ENCODE data around the gene C19orf38.
A peak's percentile ranks its signal among the peaks of the same experiment; 100 is the strongest.
"Not testable (repeated sequence)": the region's sequence is repeated elsewhere in the genome, so short reads cannot be mapped to it uniquely, and the experiment has no call there.

Gene C19orf38

DNA sequence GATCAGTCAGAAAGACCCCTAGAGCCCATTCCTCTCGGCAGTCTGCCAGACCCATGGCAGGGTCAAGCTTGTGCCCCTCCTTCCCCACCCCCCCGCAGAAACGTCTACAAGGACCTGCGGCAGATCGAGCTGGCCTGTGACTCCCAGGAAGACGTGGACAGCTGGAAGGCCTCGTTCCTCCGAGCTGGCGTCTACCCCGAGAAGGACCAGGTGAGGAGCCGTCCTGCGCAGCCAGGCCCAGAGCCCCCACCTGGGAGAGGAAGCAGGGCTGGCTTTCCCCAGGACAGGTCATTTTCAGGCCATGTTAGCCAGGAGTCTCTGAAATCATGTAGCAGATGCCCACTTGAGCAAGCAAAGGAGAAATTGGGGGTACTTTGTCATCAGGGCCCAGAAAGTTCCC lies 24.5 kb upstream of the C19orf38 start:
- DNase-seq, result no peak

- DNase-seq, result no peak
Observed at GRCh38 chr19:10826231-10826630, 22.0 kb upstream of the C19orf38 start.

DNA sequence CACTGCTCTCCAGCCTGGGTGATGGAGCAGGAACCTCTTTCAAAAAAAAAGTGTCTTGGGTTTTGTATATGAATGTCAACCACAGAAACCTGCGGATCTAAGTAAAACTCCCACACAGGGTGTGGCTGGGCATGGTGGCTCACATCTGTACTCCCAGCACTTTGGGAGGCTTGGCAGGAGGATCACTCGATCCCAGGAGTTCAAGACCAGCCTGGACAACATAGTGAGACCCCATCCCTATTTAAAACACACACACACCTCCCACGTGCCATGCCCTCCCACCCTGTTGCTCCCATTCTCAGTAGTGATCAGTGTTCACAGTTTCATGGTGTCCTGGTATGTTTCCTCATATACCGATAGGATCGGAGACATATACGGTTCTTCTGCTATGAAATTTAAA lies 21.4 kb upstream of the C19orf38 start:
- DNase-seq, result no peak

- no peak for DNase-seq
Observed at GRCh38 chr19:10828981-10829821, 19.0 kb upstream of the C19orf38 start.

DNA sequence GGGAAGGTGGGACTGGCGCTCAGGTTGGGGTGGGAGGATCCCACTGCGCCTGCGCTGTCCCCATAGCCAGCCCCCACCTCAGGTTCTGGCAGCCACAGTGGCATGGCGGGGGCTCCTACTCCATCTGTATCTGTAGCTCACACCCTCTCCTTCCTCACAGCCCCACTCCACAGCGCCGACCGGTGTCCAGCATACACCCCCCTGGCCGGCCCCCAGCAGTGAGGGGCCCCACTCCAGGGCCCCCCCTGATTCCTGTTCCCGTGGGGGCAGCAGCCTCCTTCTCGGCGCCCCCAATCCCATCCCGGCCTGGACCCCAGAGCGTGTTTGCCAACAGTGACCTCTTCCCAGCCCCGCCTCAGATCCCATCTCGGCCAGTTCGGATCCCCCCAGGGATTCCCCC lies 18.2 kb upstream of the C19orf38 start:
- no peak for DNase-seq

- DNase-seq, result no peak
Observed at GRCh38 chr19:10830370-10830769, 17.8 kb upstream of the C19orf38 start.

DNA sequence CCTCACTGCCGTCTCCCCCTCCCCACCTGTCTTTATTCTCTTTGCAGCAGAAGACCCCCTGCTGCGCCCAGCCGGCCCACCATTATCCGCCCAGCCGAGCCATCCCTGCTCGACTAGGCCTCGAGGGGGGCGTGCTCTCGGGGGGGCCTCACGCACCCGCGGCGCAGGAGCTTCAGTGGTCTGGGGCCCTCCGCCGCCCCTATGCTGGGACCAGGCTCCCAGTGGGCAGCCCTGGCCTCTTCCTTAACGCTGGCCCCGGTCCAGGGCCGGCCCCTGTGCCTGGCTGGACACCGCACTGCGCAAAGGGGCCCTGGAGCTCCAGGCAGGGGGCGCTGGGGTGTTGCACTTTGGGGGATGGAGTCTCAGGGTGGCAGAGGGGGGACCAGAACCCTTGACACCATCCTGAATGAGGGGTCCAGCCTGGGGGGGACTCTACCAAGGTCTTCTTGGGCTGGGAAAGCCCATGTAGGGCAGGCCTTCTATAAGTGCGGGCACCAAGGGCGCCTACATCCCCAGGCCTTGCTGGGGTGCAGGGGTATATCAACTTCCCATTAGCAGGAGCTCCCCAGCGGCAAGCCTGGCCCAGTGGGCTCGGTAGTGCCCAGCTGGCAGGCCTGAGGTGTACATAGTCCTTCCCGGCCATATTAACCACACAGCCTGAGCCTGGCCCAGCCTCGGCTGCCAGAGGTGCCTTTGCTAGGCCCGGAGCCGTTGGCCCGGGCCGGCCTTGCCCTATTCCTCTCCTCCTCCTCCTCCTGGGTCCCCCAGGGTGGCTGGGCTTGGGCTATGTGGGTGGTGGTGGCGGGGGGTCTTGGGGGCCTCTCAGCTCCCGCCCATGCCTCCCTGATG lies 17.1 kb upstream of the C19orf38 start:
- DNase-seq, result no peak

GRCh38 chr19:10831987-10832938 lies 16.0 kb upstream of the C19orf38 start:
- DNase-seq, result no peak

- DNase-seq, result no peak
Observed at GRCh38 chr19:10832939-10833296, 15.3 kb upstream of the C19orf38 start.

DNA sequence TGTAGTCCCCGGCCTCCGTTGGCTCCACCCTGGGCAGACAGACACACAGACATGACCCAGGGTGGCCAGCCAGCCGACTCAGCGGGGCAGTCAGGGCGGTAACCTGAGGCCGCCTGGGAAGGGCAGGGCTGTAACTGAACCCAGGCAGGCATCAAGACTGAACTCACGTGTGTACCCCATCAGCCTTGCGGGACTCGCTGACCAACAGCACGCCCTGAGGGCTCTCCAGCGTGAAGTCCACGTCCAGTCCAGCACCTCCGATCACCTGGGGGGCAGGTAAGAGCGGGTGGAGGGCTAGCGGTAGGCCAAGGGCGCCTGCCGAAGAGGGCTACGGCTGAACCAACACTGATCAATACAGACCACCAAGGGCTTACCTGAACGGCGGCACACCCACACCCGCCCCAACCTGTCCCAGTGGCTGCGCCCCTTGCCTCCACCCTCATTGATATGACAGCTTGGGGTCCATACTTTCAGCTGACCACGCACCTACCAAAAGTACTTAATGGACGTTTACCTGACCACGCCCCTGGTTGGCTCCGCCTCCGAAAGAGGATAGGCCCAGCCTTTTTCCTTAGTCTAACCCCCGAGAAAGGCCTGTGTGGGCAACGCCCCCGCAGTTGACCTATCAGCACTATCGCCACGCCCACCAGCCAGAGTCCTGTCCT lies 13.0 kb upstream of the C19orf38 start:
- DNase-seq, result no peak

- DNase-seq, result peak; percentile 93
Observed at GRCh38 chr19:10835754-10836478, 12.3 kb upstream of the C19orf38 start, which contains the start of gene TMED1. TMED1 (minus strand) TSS chr19:10836212; CDS start chr19:10836191, 21 bp downstream.

GRCh38 chr19:10836479-10837330 lies 11.5 kb upstream of the C19orf38 start:
- no peak for DNase-seq

- DNase-seq, result not testable (repeated sequence)
Observed at GRCh38 chr19:10837649-10838048, 10.6 kb upstream of the C19orf38 start.

DNA sequence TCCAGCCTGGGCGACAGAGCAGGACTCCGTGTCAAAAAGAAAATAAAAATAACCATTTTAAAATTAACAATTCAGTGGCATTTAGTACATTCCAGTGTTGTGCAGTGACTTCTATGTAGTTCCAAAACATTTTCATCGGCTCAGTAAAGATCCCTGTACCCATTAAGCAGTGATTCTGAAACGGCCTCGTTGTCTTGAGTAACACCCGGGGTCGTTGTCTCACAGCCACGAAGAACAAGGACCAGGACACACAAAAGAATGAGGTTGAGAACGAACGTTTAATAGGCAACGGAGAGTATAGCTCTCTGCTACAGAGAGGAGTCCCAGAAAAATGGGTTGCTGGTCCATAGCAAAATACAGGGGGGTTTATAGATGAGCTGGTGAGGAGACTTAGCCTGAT lies 9.8 kb upstream of the C19orf38 start:
- DNase-seq, result no peak

DNA sequence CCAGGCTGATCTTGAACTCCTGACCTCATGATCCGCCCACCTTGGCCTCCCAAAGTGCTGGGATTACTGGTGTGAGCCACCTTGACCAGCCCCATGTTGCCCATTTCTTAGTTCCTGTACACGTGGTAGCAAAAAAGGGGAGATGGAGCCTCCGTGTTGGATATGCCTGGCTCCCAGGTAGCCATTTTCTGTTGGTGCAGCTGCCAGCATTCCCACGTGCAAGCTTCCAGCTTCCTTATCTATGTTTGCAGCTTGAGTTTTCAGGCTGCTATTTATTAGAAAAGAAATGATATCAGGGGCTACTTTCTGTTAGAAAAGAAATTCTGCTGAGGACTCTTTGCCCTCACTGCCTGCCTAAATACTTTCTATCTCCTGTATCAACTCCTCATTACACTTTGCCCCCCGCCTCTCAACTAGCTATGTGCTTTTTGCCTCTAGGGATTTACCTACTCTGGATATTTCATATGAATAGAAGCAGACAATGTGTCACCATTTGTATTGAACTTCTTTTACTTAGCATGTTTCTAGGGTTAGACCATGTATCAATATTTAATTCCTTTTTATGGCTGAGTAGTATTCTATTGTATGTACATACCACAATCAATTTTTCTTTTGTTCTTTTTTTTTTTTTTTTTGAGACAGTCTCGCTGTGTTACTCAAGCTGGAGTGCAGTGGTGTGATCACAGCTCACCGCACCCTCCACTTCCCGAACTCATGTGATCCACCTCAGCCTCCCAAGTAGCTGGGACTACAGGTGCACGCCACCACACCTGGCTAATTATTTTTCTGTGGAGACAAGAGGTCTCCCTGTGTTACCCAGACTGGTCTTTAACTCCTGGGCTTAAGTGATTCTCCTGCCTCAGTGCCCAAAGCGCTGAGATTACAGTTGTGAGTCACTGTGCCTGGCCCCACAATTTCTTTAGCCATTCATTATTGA lies 8.8 kb upstream of the C19orf38 start:
- DNase-seq, result no peak

GRCh38 chr19:10842788-10843187 lies 5.4 kb upstream of the C19orf38 start:
- DNase-seq, result no peak

- DNase-seq, result no peak
Observed at GRCh38 chr19:10846500-10847202, 1.6 kb upstream of the C19orf38 start.

- DNase-seq, result no peak
Observed at GRCh38 chr19:10850631-10851030, 2.4 kb downstream of the C19orf38 start.

Measured in central memory CD4-positive, alpha-beta T cell (primary cell).